GM12878 (cell line): ENCODE results near the gene ACKR2.

Experiments used
- BCL3 ChIP-seq: IDR thresholded peaks from 2 replicates; pipeline ENCODE4 v1.6.1; 2011; ENCODE audit warnings: borderline replicate concordance, low read depth, mild to moderate bottlenecking, moderate library complexity, low read length; ENCODE audit not compliant: insufficient read depth, poor library complexity, severe bottlenecking
- CBFB ChIP-seq: IDR thresholded peaks from 2 replicates; pipeline ENCODE4 v1.6.1; 2016; ENCODE audit warnings: antibody characterized with exemption, low read depth
- EZH2 ChIP-seq: IDR thresholded peaks from 2 replicates; pipeline ENCODE4 v1.6.1; 2012; ENCODE audit warnings: low read depth, mild to moderate bottlenecking, control low read depth, inconsistent platforms, low read length, borderline replicate concordance; ENCODE audit not compliant: control insufficient read depth
- MXI1 ChIP-seq: fragments of 150-350 bp; IDR thresholded peaks from 2 replicates; pipeline ENCODE4 v1.6.1; 2011; ENCODE audit warnings: low read depth, mild to moderate bottlenecking, inconsistent platforms, low read length, improper control_type of control experiment
- NFYB ChIP-seq: IDR thresholded peaks from 2 replicates; pipeline ENCODE4 v1.6.1; 2011; ENCODE audit warnings: low read depth, mild to moderate bottlenecking, low read length, improper control_type of control experiment, moderate library complexity; ENCODE audit not compliant: insufficient read depth
- NRF1 ChIP-seq: conservative IDR thresholded peaks from 2 replicates; pipeline ENCODE4 v1.6.1; 2011; ENCODE audit warnings: mild to moderate bottlenecking, low read depth, low read length, improper control_type of control experiment
- PAX8 ChIP-seq: fragments of 450-650 bp; IDR thresholded peaks from 2 replicates; pipeline ENCODE4 v1.6.1; 2017; ENCODE audit warnings: mild to moderate bottlenecking, moderate library complexity
- RAD21 ChIP-seq: IDR thresholded peaks from 2 replicates; pipeline ENCODE4 v1.6.1; 2011; ENCODE audit warnings: mild to moderate bottlenecking, low read depth, low read length, moderate library complexity; ENCODE audit not compliant: insufficient read depth
- TAF1 ChIP-seq: IDR thresholded peaks from 2 replicates; pipeline ENCODE4 v1.6.1; 2011; ENCODE audit warnings: mild to moderate bottlenecking, low read depth, low read length, borderline replicate concordance
- TCF7 ChIP-seq: IDR thresholded peaks from 2 replicates; pipeline ENCODE4 v1.6.1; 2014; ENCODE audit warnings: antibody characterized with exemption, borderline replicate concordance
- YBX1 ChIP-seq: fragments of 450-650 bp; IDR thresholded peaks from 2 replicates; pipeline ENCODE4 v1.6.1; 2016; ENCODE audit warnings: antibody characterized with exemption
- TF ChIP-seq, protein P1 (sequence below), 3 experiments: IDR thresholded peaks in 2 of 3; conservative IDR thresholded peaks in 1 of 3; 2 replicates each; pipeline ENCODE4 v1.5.1; 2011; ENCODE audit warnings: low read depth in 3 of 3, low read length in 3 of 3, mild to moderate bottlenecking in 3 of 3, control low read depth in 2 of 3, moderate library complexity in 2 of 3, inconsistent platforms in 1 of 3, mixed read lengths in 1 of 3; ENCODE audit not compliant: control insufficient read depth in 2 of 3, insufficient read depth in 1 of 3; ENCODE audit errors: extremely low read depth in 1 of 3
- TF ChIP-seq, protein P2 (sequence below): IDR thresholded peaks from 2 replicates; pipeline ENCODE4 v1.6.1; 2011; ENCODE audit warnings: low read depth, mild to moderate bottlenecking, low read length, moderate library complexity, borderline replicate concordance; ENCODE audit errors: extremely low read depth

DNA sequence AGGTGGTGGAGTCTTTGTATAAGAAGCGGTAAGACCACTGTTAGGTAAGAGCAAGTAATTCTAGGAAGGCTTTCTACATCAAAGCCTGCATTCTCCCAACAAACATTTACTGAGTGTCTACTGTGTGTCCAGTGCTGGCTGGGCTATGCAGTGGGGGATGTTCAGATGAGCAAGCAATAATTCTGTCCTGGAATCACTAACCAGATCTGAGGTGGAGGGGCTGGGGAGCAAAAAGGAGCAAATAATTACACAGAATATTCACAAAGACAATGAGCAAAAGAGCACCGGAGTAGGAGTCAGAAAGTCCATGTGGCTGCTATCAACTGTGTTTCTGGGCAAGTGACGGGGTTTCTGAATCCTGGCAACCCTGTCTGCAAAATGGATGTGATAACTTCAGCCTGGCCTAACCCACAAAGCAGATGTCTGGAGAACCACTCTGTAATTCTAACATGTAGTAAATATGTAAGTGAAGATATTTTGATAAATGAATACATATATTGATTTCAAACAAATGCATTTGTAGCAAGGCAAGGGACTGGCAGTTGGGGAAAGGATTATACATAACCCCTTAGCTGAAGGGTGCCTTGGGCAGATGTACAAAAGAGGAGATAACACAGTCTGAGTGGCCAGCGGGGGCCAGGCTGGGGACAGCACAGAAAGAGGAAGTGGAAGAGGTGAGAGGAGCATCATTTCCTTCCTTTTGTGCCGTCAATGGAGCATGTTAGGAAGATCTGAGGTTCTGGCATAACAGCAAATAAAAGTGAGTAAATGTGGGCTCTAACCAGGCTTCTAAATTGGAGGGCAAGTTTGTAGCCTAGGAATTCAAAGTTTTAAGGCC is 37.7 kb downstream of the ACKR2 start:
- TF ChIP-seq NRF1, result no peak
- TF ChIP-seq TCF7, result no peak
- no peak for TF ChIP-seq TAF1
- no peak for TF ChIP-seq CBFB
- no peak for TF ChIP-seq PAX8
- no peak for TF ChIP-seq EZH2
- TF ChIP-seq, protein P1, sequence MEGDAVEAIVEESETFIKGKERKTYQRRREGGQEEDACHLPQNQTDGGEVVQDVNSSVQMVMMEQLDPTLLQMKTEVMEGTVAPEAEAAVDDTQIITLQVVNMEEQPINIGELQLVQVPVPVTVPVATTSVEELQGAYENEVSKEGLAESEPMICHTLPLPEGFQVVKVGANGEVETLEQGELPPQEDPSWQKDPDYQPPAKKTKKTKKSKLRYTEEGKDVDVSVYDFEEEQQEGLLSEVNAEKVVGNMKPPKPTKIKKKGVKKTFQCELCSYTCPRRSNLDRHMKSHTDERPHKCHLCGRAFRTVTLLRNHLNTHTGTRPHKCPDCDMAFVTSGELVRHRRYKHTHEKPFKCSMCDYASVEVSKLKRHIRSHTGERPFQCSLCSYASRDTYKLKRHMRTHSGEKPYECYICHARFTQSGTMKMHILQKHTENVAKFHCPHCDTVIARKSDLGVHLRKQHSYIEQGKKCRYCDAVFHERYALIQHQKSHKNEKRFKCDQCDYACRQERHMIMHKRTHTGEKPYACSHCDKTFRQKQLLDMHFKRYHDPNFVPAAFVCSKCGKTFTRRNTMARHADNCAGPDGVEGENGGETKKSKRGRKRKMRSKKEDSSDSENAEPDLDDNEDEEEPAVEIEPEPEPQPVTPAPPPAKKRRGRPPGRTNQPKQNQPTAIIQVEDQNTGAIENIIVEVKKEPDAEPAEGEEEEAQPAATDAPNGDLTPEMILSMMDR (IDR thresholded peaks at IDR 0.05 in 2 of 3, conservative IDR thresholded peaks at IDR 0.05 in 1 of 3; ENCODE audit: control insufficient read depth in 2 of 3, extremely low read depth in 1 of 3, insufficient read depth in 1 of 3, low read depth in 3 of 3, low read length in 3 of 3), result no peak
- no peak for TF ChIP-seq RAD21
- no peak for TF ChIP-seq BCL3
- TF ChIP-seq YBX1, result no peak
- TF ChIP-seq MXI1, result no peak
- TF ChIP-seq NFYB, result no peak
- TF ChIP-seq, protein P2, sequence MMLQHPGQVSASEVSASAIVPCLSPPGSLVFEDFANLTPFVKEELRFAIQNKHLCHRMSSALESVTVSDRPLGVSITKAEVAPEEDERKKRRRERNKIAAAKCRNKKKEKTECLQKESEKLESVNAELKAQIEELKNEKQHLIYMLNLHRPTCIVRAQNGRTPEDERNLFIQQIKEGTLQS, result no peak
